Lower leg skin (tissue), 3 donors: ENCODE results near the gene YIPF5.

Experiments used
- POLR2A ChIP-seq, 2 donors: fragments of 450-650 bp; IDR thresholded peaks; one replicate each; pipeline ENCODE4 v1.6.1; 2016 to 2017; ENCODE audit warnings: antibody characterized with exemption in 2 of 2, mild to moderate bottlenecking in 1 of 2, moderate library complexity in 1 of 2
- TF ChIP-seq, protein P1 (sequence below), 3 donors: fragments of 450-650 bp; IDR thresholded peaks; one replicate each; pipeline ENCODE4 v1.5.1; 2016; ENCODE audit warnings: antibody characterized with exemption in 3 of 3, mild to moderate bottlenecking in 3 of 3, moderate library complexity in 2 of 3

- TF ChIP-seq, protein P1, sequence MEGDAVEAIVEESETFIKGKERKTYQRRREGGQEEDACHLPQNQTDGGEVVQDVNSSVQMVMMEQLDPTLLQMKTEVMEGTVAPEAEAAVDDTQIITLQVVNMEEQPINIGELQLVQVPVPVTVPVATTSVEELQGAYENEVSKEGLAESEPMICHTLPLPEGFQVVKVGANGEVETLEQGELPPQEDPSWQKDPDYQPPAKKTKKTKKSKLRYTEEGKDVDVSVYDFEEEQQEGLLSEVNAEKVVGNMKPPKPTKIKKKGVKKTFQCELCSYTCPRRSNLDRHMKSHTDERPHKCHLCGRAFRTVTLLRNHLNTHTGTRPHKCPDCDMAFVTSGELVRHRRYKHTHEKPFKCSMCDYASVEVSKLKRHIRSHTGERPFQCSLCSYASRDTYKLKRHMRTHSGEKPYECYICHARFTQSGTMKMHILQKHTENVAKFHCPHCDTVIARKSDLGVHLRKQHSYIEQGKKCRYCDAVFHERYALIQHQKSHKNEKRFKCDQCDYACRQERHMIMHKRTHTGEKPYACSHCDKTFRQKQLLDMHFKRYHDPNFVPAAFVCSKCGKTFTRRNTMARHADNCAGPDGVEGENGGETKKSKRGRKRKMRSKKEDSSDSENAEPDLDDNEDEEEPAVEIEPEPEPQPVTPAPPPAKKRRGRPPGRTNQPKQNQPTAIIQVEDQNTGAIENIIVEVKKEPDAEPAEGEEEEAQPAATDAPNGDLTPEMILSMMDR (IDR thresholded peaks at IDR 0.05), result no peak
- TF ChIP-seq POLR2A (IDR thresholded peaks at IDR 0.05), result no peak
Measured at GRCh38 chr5:144156767-144157171, 13.7 kb downstream of the YIPF5 start.
